H9 (cell line): ENCODE results near the gene VKORC1. TPM values are rescaled to one million over a fixed set of nuclear protein-coding genes. Genes with fewer than 3 reads are reported as not detected.

Experiments used
- DNase-seq: peaks from one replicate; pipeline ENCODE4 v3.0.0-alpha.2; 2017
- H2AFZ ChIP-seq: one replicate; pipeline ENCODE4 v1.6.1; 2013; ENCODE audit warnings: mild to moderate bottlenecking, low read length, control low read depth, moderate library complexity
- H2AK5ac ChIP-seq: 2 replicates; pipeline ENCODE4 v1.6.1; 2013; ENCODE audit warnings: low read length, control low read depth, mixed read lengths; ENCODE audit not compliant: insufficient read length
- H2BK120ac ChIP-seq: one replicate; pipeline ENCODE4 v1.6.1; 2013; ENCODE audit warnings: low read depth, mild to moderate bottlenecking, low read length, control low read depth, inconsistent platforms; ENCODE audit not compliant: poor library complexity, severe bottlenecking
- H2BK12ac ChIP-seq: 2 replicates; pipeline ENCODE4 v1.6.1; 2013; ENCODE audit warnings: low read length, control low read depth, mixed read lengths, low read depth; ENCODE audit not compliant: insufficient read length
- H2BK15ac ChIP-seq: 2 replicates; pipeline ENCODE4 v1.6.1; 2013; ENCODE audit warnings: low read depth, low read length, control low read depth
- H2BK20ac ChIP-seq: one replicate; pipeline ENCODE4 v1.6.1; 2013; ENCODE audit warnings: low read depth, mild to moderate bottlenecking, low read length, control low read depth, inconsistent platforms; ENCODE audit not compliant: poor library complexity, severe bottlenecking
- H2BK5ac ChIP-seq: 2 replicates; pipeline ENCODE4 v1.6.1; 2013; ENCODE audit warnings: low read length, control low read depth, mixed read lengths; ENCODE audit not compliant: insufficient read length
- H3K14ac ChIP-seq: 2 replicates; pipeline ENCODE4 v1.6.1; 2013; ENCODE audit warnings: low read length, control low read depth; ENCODE audit not compliant: insufficient read depth
- H3K18ac ChIP-seq: 2 replicates; pipeline ENCODE4 v1.6.1; 2013; ENCODE audit warnings: low read depth, mild to moderate bottlenecking, mixed read lengths, low read length, control low read depth; ENCODE audit not compliant: insufficient read length
- H3K23ac ChIP-seq: 2 replicates; pipeline ENCODE4 v1.6.1; 2013; ENCODE audit warnings: low read length, control low read depth, mixed read lengths, low read depth; ENCODE audit not compliant: insufficient read length
- H3K23me2 ChIP-seq: 2 replicates; pipeline ENCODE4 v1.6.1; 2013; ENCODE audit warnings: low read depth, mild to moderate bottlenecking, mixed read lengths, low read length, control low read depth; ENCODE audit not compliant: insufficient read length, poor library complexity, severe bottlenecking
- H3K27ac ChIP-seq: 2 replicates; pipeline ENCODE4 v1.5.1; 2013; ENCODE audit warnings: low read length, control low read depth, mixed read lengths, low read depth; ENCODE audit not compliant: insufficient read length
- H3K27me3 ChIP-seq: 2 replicates; pipeline ENCODE4 v1.6.1; 2013; ENCODE audit warnings: low read length, control low read depth, inconsistent platforms; ENCODE audit not compliant: insufficient read depth
- H3K4ac ChIP-seq: 2 replicates; pipeline ENCODE4 v1.6.1; 2013; ENCODE audit warnings: low read depth, mild to moderate bottlenecking, control low read depth, inconsistent platforms, low read length, moderate library complexity
- H3K4me1 ChIP-seq: 2 replicates; pipeline ENCODE4 v1.6.1; 2013; ENCODE audit warnings: low read length, control low read depth, inconsistent platforms; ENCODE audit not compliant: insufficient read depth
- H3K4me2 ChIP-seq: 2 replicates; pipeline ENCODE4 v1.6.1; 2013; ENCODE audit warnings: low read length, control low read depth, mixed read lengths; ENCODE audit not compliant: insufficient read length, insufficient read depth
- H3K56ac ChIP-seq: 2 replicates; pipeline ENCODE4 v1.6.1; 2013; ENCODE audit warnings: low read depth, mild to moderate bottlenecking, mixed read lengths, low read length, control low read depth; ENCODE audit not compliant: insufficient read length
- H3K79me1 ChIP-seq: 2 replicates; pipeline ENCODE4 v1.6.1; 2013; ENCODE audit warnings: low read depth, mild to moderate bottlenecking, moderate library complexity, low read length, control low read depth, inconsistent platforms; ENCODE audit not compliant: insufficient read depth, poor library complexity, severe bottlenecking
- H3K79me2 ChIP-seq: 2 replicates; pipeline ENCODE4 v1.6.1; 2013; ENCODE audit warnings: low read length, control low read depth, inconsistent platforms; ENCODE audit not compliant: insufficient read depth
- H3K9ac ChIP-seq: 2 replicates; pipeline ENCODE4 v1.6.1; 2013; ENCODE audit warnings: low read length, control low read depth, mixed read lengths; ENCODE audit not compliant: insufficient read length; ENCODE audit errors: extremely low read depth
- H3K9me3 ChIP-seq: one replicate; pipeline ENCODE4 v1.6.1; 2013; ENCODE audit warnings: low read depth, low read length, inconsistent platforms; ENCODE audit not compliant: control insufficient read depth
- H3T11ph ChIP-seq: one replicate; pipeline ENCODE4 v1.6.1; 2013; ENCODE audit warnings: mild to moderate bottlenecking, low read length, control low read depth, inconsistent platforms
- H4K20me1 ChIP-seq: one replicate; pipeline ENCODE4 v1.6.1; 2013; ENCODE audit not compliant: control insufficient read depth, insufficient read length, insufficient read depth
- H4K5ac ChIP-seq: 2 replicates; pipeline ENCODE4 v1.6.1; 2013; ENCODE audit warnings: low read depth, mild to moderate bottlenecking, mixed read lengths, low read length, control low read depth; ENCODE audit not compliant: insufficient read length
- H4K8ac ChIP-seq: replicated peaks from 2 replicates; pipeline ENCODE4 v1.6.1; 2013; ENCODE audit warnings: low read length, control low read depth, mixed read lengths, low read depth; ENCODE audit not compliant: insufficient read length
- H4K91ac ChIP-seq: 2 replicates; pipeline ENCODE4 v1.6.1; 2013; ENCODE audit warnings: low read depth, mild to moderate bottlenecking, moderate library complexity, mixed read lengths, low read length, control low read depth; ENCODE audit not compliant: insufficient read length
- H3K27ac Mint-ChIP-seq, 3 experiments: 2 replicates in 2 of 3; 3 replicates in 1 of 3; pipeline ENCODE4 v1.8.0; 2020 to 2021; ENCODE audit warnings: mixed read lengths in 3 of 3, mild to moderate bottlenecking in 1 of 3, moderate library complexity in 1 of 3
- H3K27me3 Mint-ChIP-seq: 2 replicates; pipeline ENCODE4 v1.8.0; 2021; ENCODE audit warnings: low read depth, mild to moderate bottlenecking, moderate library complexity, mixed read lengths
- H3K36me3 Mint-ChIP-seq, 3 experiments: 2 replicates in 2 of 3; 3 replicates in 1 of 3; pipeline ENCODE4 v1.8.0; 2020 to 2021; ENCODE audit warnings: low read depth in 3 of 3, mixed read lengths in 3 of 3; ENCODE audit not compliant: insufficient read depth in 1 of 3
- H3K4me1 Mint-ChIP-seq, 2 experiments: 2 replicates each; pipeline ENCODE4 v1.8.0; 2020; ENCODE audit warnings: mixed read lengths in 2 of 2
- H3K4me3 Mint-ChIP-seq, 2 experiments: 2 replicates in 1 of 2; 3 replicates in 1 of 2; pipeline ENCODE4 v1.8.0; 2020 to 2021; ENCODE audit warnings: mild to moderate bottlenecking in 2 of 2, mixed read lengths in 2 of 2, moderate library complexity in 1 of 2
- H3K9me3 Mint-ChIP-seq, 2 experiments: 2 replicates in 1 of 2; 3 replicates in 1 of 2; pipeline ENCODE4 v1.8.0; 2020; ENCODE audit warnings: mild to moderate bottlenecking in 2 of 2, mixed read lengths in 2 of 2, moderate library complexity in 1 of 2
- CTCF ChIP-seq: fragments of 200-600 bp; sonication (generic); conservative IDR thresholded peaks from 3 replicates; pipeline ENCODE4 v1.8.0; 2021; ENCODE audit warnings: antibody characterized with exemption, mild to moderate bottlenecking
- WGBS: extraction: QIAGEN DNeasy Blood & Tissue Kit; methylation state at CpG from one replicate; pipeline ENCODE4 v1.1.7; 2013; ENCODE audit warnings: missing lambda C conversion rate, low lambda C conversion rate, mixed read lengths; ENCODE audit not compliant: insufficient read length; ENCODE audit errors: extremely low coverage; 5-methylcytosine and 5-hydroxymethylcytosine counted together
- total RNA-seq: library from RNA; stranded (reverse); gene quantifications from 2 replicates; pipeline ENCODE4 v1.2.1, GENCODE V29; 2021

Gene VKORC1
- total RNA-seq, 1 experiment from 2014 or later = 93.9 TPM

GRCh38 chr16:31087971-31088370, 6.6 kb downstream of the VKORC1 start:
- H3K9me3 ChIP-seq = no peaks in the 10 kb centered on the region
- H3K27ac ChIP-seq = no peak overlapping the region
- Mint-ChIP-seq H3K9me3 (no peaks in the 10 kb centered on the region), H3K27me3 (no peaks in the 10 kb centered on the region), H3K27ac (no peak overlapping the region), H3K4me3 (no peak overlapping the region), H3K4me1 (no peaks in the 10 kb centered on the region; a peak in 1 of 4 replicates), H3K36me3 (peaks cover 5 to 29% (median 27%) of the 10 kb centered on the region in 3 experiments; a peak in 6 of 7 replicates)
- H3K4me2 ChIP-seq = no peak overlapping the region
- WGBS = no CpG with 5 or more reads among the region's 5 CpGs
- no peak overlapping the region for H3T11ph ChIP-seq
- no peak overlapping the region for H3K56ac ChIP-seq
- H4K20me1 ChIP-seq = no peaks in the 10 kb centered on the region
- H3K23me2 ChIP-seq = no peaks in the 10 kb centered on the region
- no peak for DNase-seq
- no peak overlapping the region for H3K4ac ChIP-seq
- H3K23ac ChIP-seq = no peak overlapping the region
- peaks cover 2% of the 10 kb centered on the region; the same call in 1 of the 2 replicates for H3K79me2 ChIP-seq
- H3K18ac ChIP-seq = no peak overlapping the region
- H2AK5ac ChIP-seq = no peak overlapping the region
- H4K91ac ChIP-seq = no peak overlapping the region
- H2BK12ac ChIP-seq = no peak overlapping the region
- no peak overlapping the region for H3K14ac ChIP-seq
- no peak overlapping the region for H4K8ac ChIP-seq
- H3K79me1 ChIP-seq = peaks cover 2% of the 10 kb centered on the region
- no peaks in the 10 kb centered on the region for H3K27me3 ChIP-seq
- no peak overlapping the region for H2BK20ac ChIP-seq
- no peaks in the 10 kb centered on the region for H3K4me1 ChIP-seq
- H4K5ac ChIP-seq = no peak overlapping the region
- no peak overlapping the region for H3K9ac ChIP-seq
- no peak for TF ChIP-seq CTCF
- H2BK5ac ChIP-seq = no peak overlapping the region
- H2AFZ ChIP-seq = no peak overlapping the region
- no peak overlapping the region for H2BK120ac ChIP-seq
- no peak overlapping the region for H2BK15ac ChIP-seq
